Activated CD4-positive, alpha-beta memory T cell treated with anti-CD3 and anti-CD28 coated beads for 36 hours (primary cell): Measurements from ENCODE around the gene ZNF775. TPM values are rescaled to one million over a fixed set of nuclear protein-coding genes. Genes with fewer than 3 reads are reported as not detected.

Experiments
- CTCF ChIA-PET: fragments of 350-600 bp; sonication (Branson Sonifier 250); formaldehyde crosslinking; loops from one replicate; lab custom pipeline; 2021; ENCODE audit warnings: antibody characterized with exemption, inconsistent platforms; lab: Charles Lee
- POLR2A ChIA-PET: fragments of 350-600 bp; sonication (Branson Sonifier 250); formaldehyde crosslinking; loops from one replicate; lab custom pipeline; 2021; ENCODE audit warnings: antibody characterized with exemption; lab: Charles Lee
- DNase-seq: peaks from one replicate; pipeline ENCODE4 v3.0.0-alpha.2; 2020
- H3K27ac Mint-ChIP-seq: one replicate; pipeline ENCODE4 v1.8.0; 2021; ENCODE audit warnings: mixed read lengths
- H3K27me3 Mint-ChIP-seq: one replicate; pipeline ENCODE4 v1.8.0; 2021; ENCODE audit warnings: mixed read lengths
- H3K36me3 Mint-ChIP-seq: one replicate; pipeline ENCODE4 v1.8.0; 2021; ENCODE audit warnings: mixed read lengths
- H3K4me1 Mint-ChIP-seq: one replicate; pipeline ENCODE4 v1.8.0; 2021; ENCODE audit warnings: low read depth, mixed read lengths
- H3K4me3 Mint-ChIP-seq: one replicate; pipeline ENCODE4 v1.8.0; 2021; ENCODE audit warnings: mild to moderate bottlenecking, mixed read lengths
- H3K9me3 Mint-ChIP-seq: one replicate; pipeline ENCODE4 v1.8.0; 2021; ENCODE audit warnings: mixed read lengths
- intact Hi-C: fragments of 100-400 bp; cut with micrococcal nuclease; formaldehyde crosslinking; loops from one replicate; pipeline ENCODE4 v1.15.1; 2023
- total RNA-seq, 2 experiments: library from RNA; stranded (reverse); gene quantifications; one replicate each; pipeline ENCODE4 v1.2.3, GENCODE V29; 2021

ZNF775 gene
- total RNA-seq, 2 experiments from 2014 or later: 6.0 to 6.8 TPM

GRCh38 chr7:150405584-150406311 lies 26.6 kb downstream of the ZNF775 start:
- peak overlapping the region; percentile 70 for H3K27ac Mint-ChIP-seq
- H3K27me3 Mint-ChIP-seq: no peaks in the 10 kb centered on the region
- peak; percentile 60 for DNase-seq
- POLR2A ChIA-PET: interaction anchor here (0.5 to 1.2 kb wide), 7 partner anchors 21 to 1112 kb away, joined by 3 to 6 read pairs (median 3); partner anchors contain the start of gene REPIN1
- H3K9me3 Mint-ChIP-seq: no peaks in the 10 kb centered on the region
- peaks cover 10% of the 10 kb centered on the region for H3K36me3 Mint-ChIP-seq
- CTCF ChIA-PET: interaction anchor here (0.9 to 2.6 kb wide), 15 partner anchors 14 to 350 kb away, joined by 3 to 11 read pairs (median 5); partner anchors contain the start of genes GIMAP1 and REPIN1
- intact Hi-C loops: loop anchor here (1.0 to 2.0 kb wide), 6 partner anchors 16 to 352 kb away; partner anchors contain the start of genes REPIN1 and ZNF775
- H3K4me1 Mint-ChIP-seq: peaks cover 35% of the 10 kb centered on the region
- peak overlapping the region; percentile 86 for H3K4me3 Mint-ChIP-seq

GRCh38 chr7:150406312-150406566 lies 27.1 kb downstream of the ZNF775 start:
- Mint-ChIP-seq H3K4me1 (peaks cover 35% of the 10 kb centered on the region), H3K4me3 (peak overlapping the region; percentile 86), H3K27me3 (no peaks in the 10 kb centered on the region), H3K9me3 (no peaks in the 10 kb centered on the region), H3K27ac (peak overlapping the region; percentile 70), H3K36me3 (peaks cover 12% of the 10 kb centered on the region)
- POLR2A ChIA-PET: interaction anchor here (0.5 to 1.2 kb wide), 7 partner anchors 21 to 1112 kb away, joined by 3 to 6 read pairs (median 3); partner anchors contain the start of gene REPIN1
- DNase-seq: no peak
- intact Hi-C loops: loop anchor here (1.0 kb wide), 3 partner anchors 15 to 84 kb away; partner anchors contain the start of gene ZNF775
- CTCF ChIA-PET: interaction anchor here (0.9 to 2.6 kb wide), 16 partner anchors 13 to 309 kb away, joined by 3 to 11 read pairs (median 4); partner anchors contain the start of genes GIMAP1 and REPIN1

- ChIA-PET CTCF (interaction anchor here (0.9 to 2.6 kb wide), 15 partner anchors 13 to 309 kb away, joined by 3 to 11 read pairs (median 4); partner anchors contain the start of genes GIMAP1 and REPIN1), POLR2A (interaction anchor here (0.6 to 1.2 kb wide), 8 partner anchors 22 to 1111 kb away, joined by 3 to 12 read pairs (median 4); partner anchors contain the start of genes ACTR3C, LRRC61 and REPIN1)
- Mint-ChIP-seq H3K9me3 (no peaks in the 10 kb centered on the region), H3K27me3 (no peaks in the 10 kb centered on the region), H3K4me1 (peaks cover 35% of the 10 kb centered on the region), H3K36me3 (peaks cover 12% of the 10 kb centered on the region), H3K4me3 (peak overlapping the region; percentile 86), H3K27ac (peak overlapping the region; percentile 70)
- intact Hi-C loops: loop anchor here (1.0 kb wide), 3 partner anchors 15 to 84 kb away; partner anchors contain the start of gene ZNF775
- peak; percentile 64 for DNase-seq
Observed at GRCh38 chr7:150406567-150407421, 27.7 kb downstream of the ZNF775 start.

- intact Hi-C loops: no loop called here
- ChIA-PET POLR2A (interaction anchor here (1.1 to 1.2 kb wide), 4 partner anchors 29 to 84 kb away, joined by 3 to 12 read pairs (median 4); partner anchors contain the start of genes ACTR3C, LRRC61 and REPIN1), CTCF (interaction anchor here (1.0 to 2.6 kb wide), 7 partner anchors 14 to 87 kb away, joined by 3 to 11 read pairs (median 8); no protein-coding TSS in a partner anchor)
- Mint-ChIP-seq H3K27ac (no peak overlapping the region), H3K36me3 (peaks cover 12% of the 10 kb centered on the region), H3K9me3 (no peaks in the 10 kb centered on the region), H3K4me3 (no peak overlapping the region), H3K27me3 (no peaks in the 10 kb centered on the region), H3K4me1 (peaks cover 33% of the 10 kb centered on the region)
- no peak for DNase-seq
Observed at GRCh38 chr7:150407588-150408392, 28.7 kb downstream of the ZNF775 start.

GRCh38 chr7:150408393-150409299 lies 29.5 kb downstream of the ZNF775 start:
- DNase-seq: no peak
- H3K4me3 Mint-ChIP-seq: no peak overlapping the region
- POLR2A ChIA-PET: no interaction called here
- H3K27me3 Mint-ChIP-seq: no peaks in the 10 kb centered on the region
- H3K36me3 Mint-ChIP-seq: peaks cover 12% of the 10 kb centered on the region
- H3K27ac Mint-ChIP-seq: peak overlapping the region; percentile 62
- CTCF ChIA-PET: interaction anchor here (1.3 kb wide), 1 partner anchor 13 kb away, joined by 3 read pairs; no protein-coding TSS in a partner anchor
- H3K4me1 Mint-ChIP-seq: peaks cover 30% of the 10 kb centered on the region
- intact Hi-C loops: no loop called here
- H3K9me3 Mint-ChIP-seq: no peaks in the 10 kb centered on the region

GRCh38 chr7:150409300-150410030 lies 30.3 kb downstream of the ZNF775 start:
- Mint-ChIP-seq H3K4me1 (peaks cover 24% of the 10 kb centered on the region), H3K4me3 (no peak overlapping the region), H3K27me3 (no peaks in the 10 kb centered on the region), H3K27ac (no peak overlapping the region), H3K9me3 (no peaks in the 10 kb centered on the region), H3K36me3 (peaks cover 12% of the 10 kb centered on the region)
- intact Hi-C loops: no loop called here
- DNase-seq: no peak
- CTCF ChIA-PET: interaction anchor here (1.3 kb wide), 1 partner anchor 12 kb away, joined by 3 read pairs; no protein-coding TSS in a partner anchor
- POLR2A ChIA-PET: no interaction called here

- H3K4me3 Mint-ChIP-seq: no peak overlapping the region
- H3K27ac Mint-ChIP-seq: no peak overlapping the region
- POLR2A ChIA-PET: interaction anchor here (0.6 kb wide), 1 partner anchor 40 kb away, joined by 3 read pairs; no protein-coding TSS in a partner anchor
- peaks cover 22% of the 10 kb centered on the region for H3K4me1 Mint-ChIP-seq
- no peak for DNase-seq
- intact Hi-C loops: no loop called here
- CTCF ChIA-PET: interaction anchor here (1.3 kb wide), 1 partner anchor 12 kb away, joined by 3 read pairs; no protein-coding TSS in a partner anchor
- H3K36me3 Mint-ChIP-seq: peaks cover 12% of the 10 kb centered on the region
- no peaks in the 10 kb centered on the region for H3K9me3 Mint-ChIP-seq
- H3K27me3 Mint-ChIP-seq: no peaks in the 10 kb centered on the region
Observed at GRCh38 chr7:150410131-150410530, 31.0 kb downstream of the ZNF775 start.

- DNase-seq: no peak
- intact Hi-C loops: no loop called here
- ChIA-PET POLR2A (interaction anchor here (0.6 kb wide), 1 partner anchor 41 kb away, joined by 3 read pairs; no protein-coding TSS in a partner anchor), CTCF (interaction anchor here (0.6 kb wide), 1 partner anchor 54 kb away, joined by 3 read pairs; no protein-coding TSS in a partner anchor)
- Mint-ChIP-seq H3K9me3 (no peaks in the 10 kb centered on the region), H3K4me3 (no peak overlapping the region), H3K4me1 (peaks cover 19% of the 10 kb centered on the region), H3K36me3 (peaks cover 10% of the 10 kb centered on the region), H3K27ac (no peak overlapping the region), H3K27me3 (no peaks in the 10 kb centered on the region)
Observed at GRCh38 chr7:150410680-150411346, 31.7 kb downstream of the ZNF775 start.

GRCh38 chr7:150411606-150412005 lies 32.5 kb downstream of the ZNF775 start:
- CTCF ChIA-PET: no interaction called here
- H3K4me1 Mint-ChIP-seq: peaks cover 11% of the 10 kb centered on the region
- no peaks in the 10 kb centered on the region for H3K27me3 Mint-ChIP-seq
- DNase-seq: no peak
- H3K36me3 Mint-ChIP-seq: peaks cover 10% of the 10 kb centered on the region
- POLR2A ChIA-PET: no interaction called here
- no peak overlapping the region for H3K4me3 Mint-ChIP-seq
- H3K27ac Mint-ChIP-seq: no peak overlapping the region
- intact Hi-C loops: no loop called here
- H3K9me3 Mint-ChIP-seq: no peaks in the 10 kb centered on the region
